NCI-H1694 treated with DMSO at 0.1 percent for 48 hours (cell line): Measurements from ENCODE around the gene RPP14.
"Not testable (repeated sequence)": the region's sequence is repeated elsewhere in the genome, so short reads cannot be mapped to it uniquely, and the experiment has no call there.

Experiments used
- DNase-seq: peaks from one replicate; lab custom pipeline; 2025; lab: John Stamatoyannopoulos, UW

Gene RPP14

GRCh38 chr3:58331593-58332152 lies 25.6 kb downstream of the RPP14 start:
- no peak for DNase-seq

- DNase-seq, result no peak
These were observed 26.6 kb downstream of the RPP14 start, which contains the start of gene PXK for GRCh38 chr3:58332575-58333188. TSS of gene PXK (plus strand) at chr3:58332892. CDS start at chr3:58332989, 97 bp downstream.

- DNase-seq, result peak; percentile 11
These were observed 27.4 kb downstream of the RPP14 start for GRCh38 chr3:58333206-58334012.

GRCh38 chr3:58334013-58334321 lies 27.9 kb downstream of the RPP14 start:
- no peak for DNase-seq

GRCh38 chr3:58334506-58334884 lies 28.4 kb downstream of the RPP14 start:
- no peak for DNase-seq

- no peak for DNase-seq
These were observed 29.6 kb downstream of the RPP14 start for GRCh38 chr3:58335652-58335947.

GRCh38 chr3:58336135-58336882 lies 30.3 kb downstream of the RPP14 start:
- no peak for DNase-seq

GRCh38 chr3:58337190-58337589 lies 31.1 kb downstream of the RPP14 start:
- DNase-seq, result no peak

GRCh38 chr3:58339146-58339545 lies 33.1 kb downstream of the RPP14 start:
- DNase-seq, result not testable (repeated sequence)

GRCh38 chr3:58340594-58341244 lies 34.7 kb downstream of the RPP14 start:
- no peak for DNase-seq

- DNase-seq, result no peak
These were observed 35.3 kb downstream of the RPP14 start for GRCh38 chr3:58341376-58341775.

- DNase-seq, result no peak
These were observed 36.6 kb downstream of the RPP14 start for GRCh38 chr3:58342676-58343075.

- DNase-seq, result no peak
These were observed 39.4 kb downstream of the RPP14 start for GRCh38 chr3:58345457-58345856.

GRCh38 chr3:58346368-58346767 lies 40.3 kb downstream of the RPP14 start:
- no peak for DNase-seq

GRCh38 chr3:58347984-58348383 lies 41.9 kb downstream of the RPP14 start:
- DNase-seq, result no peak

GRCh38 chr3:58349792-58350626 lies 44.0 kb downstream of the RPP14 start:
- DNase-seq, result no peak

GRCh38 chr3:58350627-58351013 lies 44.6 kb downstream of the RPP14 start:
- no peak for DNase-seq

GRCh38 chr3:58351920-58352319 lies 45.9 kb downstream of the RPP14 start:
- DNase-seq, result no peak

GRCh38 chr3:58352626-58353025 lies 46.6 kb downstream of the RPP14 start:
- DNase-seq, result no peak

GRCh38 chr3:58353722-58354553 lies 47.9 kb downstream of the RPP14 start:
- DNase-seq, result no peak

GRCh38 chr3:58355179-58355578 lies 49.1 kb downstream of the RPP14 start:
- DNase-seq, result no peak
